HL-60 (cell line): ENCODE results near the gene PAM16.
"Not testable (repeated sequence)": the region's sequence is repeated elsewhere in the genome, so short reads cannot be mapped to it uniquely, and the experiment has no call there.

Source experiments
- DNase-seq, 2 experiments: peaks; one replicate each; pipeline ENCODE4 v3.0.0-alpha.2; 2010 to 2020; ENCODE audit warnings: low read depth in 1 of 2, low spot score in 1 of 2
- H3K27ac ChIP-seq: fragments of 250-450 bp; sonication (Bioruptor Pico); replicated peaks from 2 replicates; pipeline ENCODE4 v1.5.1; 2020; ENCODE audit warnings: mild to moderate bottlenecking, moderate library complexity
- H3K27me3 ChIP-seq: fragments of 250-450 bp; sonication (Bioruptor Pico); 2 replicates; pipeline ENCODE4 v1.5.1; 2021; ENCODE audit warnings: mild to moderate bottlenecking, moderate library complexity; ENCODE audit not compliant: insufficient read depth, poor library complexity, severe bottlenecking
- H3K4me3 ChIP-seq: replicated peaks from 2 replicates; pipeline ENCODE4 v1.5.1; 2011; ENCODE audit warnings: mild to moderate bottlenecking, control low read depth, low read length; ENCODE audit not compliant: insufficient read depth
- GABPA ChIP-seq: IDR thresholded peaks from 2 replicates; pipeline ENCODE4 v1.6.1; 2012; ENCODE audit warnings: low read depth
- POLR2AphosphoS5 ChIP-seq: IDR thresholded peaks from 2 replicates; pipeline ENCODE4 v1.6.1; 2012; ENCODE audit warnings: low read depth
- SPI1 ChIP-seq: IDR thresholded peaks from 2 replicates; pipeline ENCODE4 v1.6.1; 2012; ENCODE audit warnings: low read depth, mild to moderate bottlenecking, borderline replicate concordance
- TF ChIP-seq, protein P1 (sequence below): IDR thresholded peaks from one replicate; pipeline ENCODE4 v1.5.1; 2011; ENCODE audit warnings: low read length, control low read depth, inconsistent platforms; ENCODE audit not compliant: insufficient read depth
- TF ChIP-seq, protein P2 (sequence below): IDR thresholded peaks from 2 replicates; pipeline ENCODE4 v1.6.1; 2012; ENCODE audit warnings: low read depth; ENCODE audit not compliant: insufficient replicate concordance

The PAM16 gene

DNA sequence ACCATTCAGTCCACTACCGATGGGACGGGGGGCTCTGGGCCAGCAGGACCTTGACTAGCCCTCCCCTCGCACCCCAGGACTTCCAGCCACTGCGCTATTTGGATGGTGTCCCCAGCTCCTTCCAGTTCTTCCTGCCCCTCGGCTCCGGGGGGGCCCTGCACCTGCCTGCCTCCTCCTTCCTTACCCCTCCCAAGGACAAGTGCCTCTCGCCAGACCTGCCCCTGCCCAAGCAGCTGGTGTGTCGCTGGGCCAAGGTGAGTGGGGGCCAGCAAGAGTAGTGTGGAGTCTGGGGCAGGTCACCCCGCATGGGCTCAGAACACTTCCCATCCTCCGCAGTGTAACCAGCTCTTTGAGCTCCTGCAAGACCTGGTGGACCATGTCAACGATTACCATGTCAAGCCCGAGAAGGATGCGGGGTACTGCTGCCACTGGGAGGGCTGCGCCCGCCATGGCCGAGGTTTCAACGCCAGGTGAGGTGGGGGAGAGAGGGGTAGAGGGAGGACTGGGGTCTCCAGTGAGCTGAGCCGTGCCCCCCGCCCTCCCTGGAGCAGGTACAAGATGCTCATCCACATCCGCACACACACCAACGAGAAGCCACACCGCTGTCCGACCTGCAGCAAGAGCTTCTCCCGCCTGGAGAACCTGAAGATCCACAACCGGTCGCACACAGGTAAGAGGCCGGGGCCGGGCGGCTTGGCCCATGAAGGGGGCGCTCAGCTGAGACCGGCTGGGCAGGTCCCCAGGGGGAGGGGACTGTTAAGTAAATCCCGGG lies 16.2 kb downstream of the PAM16 start:
- TF ChIP-seq, protein P1, sequence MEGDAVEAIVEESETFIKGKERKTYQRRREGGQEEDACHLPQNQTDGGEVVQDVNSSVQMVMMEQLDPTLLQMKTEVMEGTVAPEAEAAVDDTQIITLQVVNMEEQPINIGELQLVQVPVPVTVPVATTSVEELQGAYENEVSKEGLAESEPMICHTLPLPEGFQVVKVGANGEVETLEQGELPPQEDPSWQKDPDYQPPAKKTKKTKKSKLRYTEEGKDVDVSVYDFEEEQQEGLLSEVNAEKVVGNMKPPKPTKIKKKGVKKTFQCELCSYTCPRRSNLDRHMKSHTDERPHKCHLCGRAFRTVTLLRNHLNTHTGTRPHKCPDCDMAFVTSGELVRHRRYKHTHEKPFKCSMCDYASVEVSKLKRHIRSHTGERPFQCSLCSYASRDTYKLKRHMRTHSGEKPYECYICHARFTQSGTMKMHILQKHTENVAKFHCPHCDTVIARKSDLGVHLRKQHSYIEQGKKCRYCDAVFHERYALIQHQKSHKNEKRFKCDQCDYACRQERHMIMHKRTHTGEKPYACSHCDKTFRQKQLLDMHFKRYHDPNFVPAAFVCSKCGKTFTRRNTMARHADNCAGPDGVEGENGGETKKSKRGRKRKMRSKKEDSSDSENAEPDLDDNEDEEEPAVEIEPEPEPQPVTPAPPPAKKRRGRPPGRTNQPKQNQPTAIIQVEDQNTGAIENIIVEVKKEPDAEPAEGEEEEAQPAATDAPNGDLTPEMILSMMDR: no peak
- TF ChIP-seq GABPA: no peak
- no peak for TF ChIP-seq SPI1
- TF ChIP-seq, protein P2, sequence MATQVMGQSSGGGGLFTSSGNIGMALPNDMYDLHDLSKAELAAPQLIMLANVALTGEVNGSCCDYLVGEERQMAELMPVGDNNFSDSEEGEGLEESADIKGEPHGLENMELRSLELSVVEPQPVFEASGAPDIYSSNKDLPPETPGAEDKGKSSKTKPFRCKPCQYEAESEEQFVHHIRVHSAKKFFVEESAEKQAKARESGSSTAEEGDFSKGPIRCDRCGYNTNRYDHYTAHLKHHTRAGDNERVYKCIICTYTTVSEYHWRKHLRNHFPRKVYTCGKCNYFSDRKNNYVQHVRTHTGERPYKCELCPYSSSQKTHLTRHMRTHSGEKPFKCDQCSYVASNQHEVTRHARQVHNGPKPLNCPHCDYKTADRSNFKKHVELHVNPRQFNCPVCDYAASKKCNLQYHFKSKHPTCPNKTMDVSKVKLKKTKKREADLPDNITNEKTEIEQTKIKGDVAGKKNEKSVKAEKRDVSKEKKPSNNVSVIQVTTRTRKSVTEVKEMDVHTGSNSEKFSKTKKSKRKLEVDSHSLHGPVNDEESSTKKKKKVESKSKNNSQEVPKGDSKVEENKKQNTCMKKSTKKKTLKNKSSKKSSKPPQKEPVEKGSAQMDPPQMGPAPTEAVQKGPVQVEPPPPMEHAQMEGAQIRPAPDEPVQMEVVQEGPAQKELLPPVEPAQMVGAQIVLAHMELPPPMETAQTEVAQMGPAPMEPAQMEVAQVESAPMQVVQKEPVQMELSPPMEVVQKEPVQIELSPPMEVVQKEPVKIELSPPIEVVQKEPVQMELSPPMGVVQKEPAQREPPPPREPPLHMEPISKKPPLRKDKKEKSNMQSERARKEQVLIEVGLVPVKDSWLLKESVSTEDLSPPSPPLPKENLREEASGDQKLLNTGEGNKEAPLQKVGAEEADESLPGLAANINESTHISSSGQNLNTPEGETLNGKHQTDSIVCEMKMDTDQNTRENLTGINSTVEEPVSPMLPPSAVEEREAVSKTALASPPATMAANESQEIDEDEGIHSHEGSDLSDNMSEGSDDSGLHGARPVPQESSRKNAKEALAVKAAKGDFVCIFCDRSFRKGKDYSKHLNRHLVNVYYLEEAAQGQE: no peak
- TF ChIP-seq POLR2AphosphoS5: no peak
- no peak overlapping the region for H3K4me3 ChIP-seq
- no peak for DNase-seq
- H3K27ac ChIP-seq: no peak overlapping the region
- H3K27me3 ChIP-seq: peaks cover 3% of the 10 kb centered on the region

DNA sequence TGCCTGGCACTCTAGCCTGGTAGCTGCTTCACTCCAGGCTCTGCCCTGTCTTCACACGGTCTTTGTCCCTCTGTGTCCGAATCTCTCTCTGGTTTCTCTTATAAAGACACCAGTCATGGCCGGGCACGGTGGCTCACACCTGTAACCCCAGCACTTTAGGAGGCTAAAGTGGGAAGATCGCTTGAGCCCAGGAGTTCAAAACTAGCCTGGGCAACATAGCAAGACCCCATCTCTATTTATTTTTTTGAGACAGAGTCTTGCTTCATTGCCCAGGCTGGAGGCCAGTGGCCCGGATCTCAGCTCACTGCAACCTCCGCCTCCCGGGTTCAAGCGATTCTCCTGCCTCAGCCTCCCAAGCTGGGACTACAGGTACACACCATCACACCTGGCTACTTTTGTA lies 17.4 kb downstream of the PAM16 start:
- H3K27ac ChIP-seq, H3K4me3 ChIP-seq, DNase-seq, H3K27me3 ChIP-seq: not testable (repeated sequence)

DNA sequence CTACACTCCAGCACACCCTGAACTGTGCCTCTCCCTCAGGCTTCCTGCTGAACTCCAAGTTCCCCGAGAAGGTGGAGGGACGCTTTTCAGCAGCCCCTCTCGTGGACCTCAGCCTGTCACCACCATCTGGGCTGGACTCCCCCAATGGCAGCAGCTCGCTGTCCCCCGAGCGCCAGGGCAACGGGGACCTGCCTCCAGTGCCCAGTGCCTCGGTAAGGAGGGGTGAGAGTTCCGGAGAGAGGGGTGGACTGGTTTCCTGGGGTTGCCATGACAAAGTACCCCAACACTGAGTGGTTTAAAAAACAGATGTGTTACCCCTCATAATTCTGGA lies 17.8 kb downstream of the PAM16 start:
- DNase-seq: no peak
- H3K4me3 ChIP-seq: no peak overlapping the region
- H3K27ac ChIP-seq: no peak overlapping the region
- no peak for TF ChIP-seq GABPA
- no peak for TF ChIP-seq POLR2AphosphoS5
- TF ChIP-seq, protein P2: no peak
- TF ChIP-seq SPI1: no peak
- TF ChIP-seq, protein P1: no peak
- H3K27me3 ChIP-seq: peaks cover 3% of the 10 kb centered on the region

DNA sequence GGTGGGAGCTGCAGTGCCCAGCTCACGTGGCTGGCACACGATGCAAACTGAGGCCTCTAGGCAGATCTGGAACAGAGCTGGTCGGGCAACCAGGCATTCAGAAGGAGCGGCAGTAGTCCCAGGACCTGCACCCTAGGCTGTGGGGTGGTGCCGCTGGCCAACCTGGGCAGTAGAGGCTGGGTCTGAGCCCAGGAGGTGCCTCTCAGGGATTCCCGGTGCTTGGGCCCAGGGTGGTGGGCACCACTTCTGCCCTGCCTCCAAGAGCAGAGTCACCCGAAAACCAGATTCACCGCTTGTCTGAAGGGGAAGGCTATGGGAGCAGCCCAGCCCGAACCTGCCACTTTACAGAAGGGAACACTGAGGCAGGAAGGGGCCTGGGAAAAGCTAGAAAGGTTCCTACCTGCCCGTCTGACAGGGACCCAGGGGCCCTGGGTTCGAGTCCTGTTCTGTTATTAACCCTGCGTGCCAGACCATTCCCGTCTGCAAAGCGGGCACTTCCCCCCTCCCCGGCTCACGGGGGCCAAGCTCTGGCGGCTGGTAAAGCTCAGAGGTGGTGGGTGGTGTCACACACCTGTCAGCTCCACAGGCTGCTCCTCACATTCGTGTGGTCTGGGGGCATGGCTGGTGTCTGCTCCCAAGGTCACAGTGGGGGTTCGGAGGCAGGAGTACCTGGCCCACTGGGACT lies 18.4 kb downstream of the PAM16 start:
- no peak for DNase-seq
- Histone ChIP-seq H3K4me3 (no peak overlapping the region), H3K27me3 (peaks cover 3% of the 10 kb centered on the region), H3K27ac (no peak overlapping the region)
- TF ChIP-seq, protein P2: no peak
- no peak for TF ChIP-seq POLR2AphosphoS5
- no peak for TF ChIP-seq GABPA
- no peak for TF ChIP-seq SPI1
